Measurements from ENCODE around the gene HSPA9.

GRCh38 chr5:138542180-138542955 lies 32.8 kb downstream of the HSPA9 start:
- TF ChIP-seq CTCF (IDR thresholded peaks at IDR 0.05) (no peak), POLR2AphosphoS5 (IDR thresholded peaks at IDR 0.05) (no peak), POLR2A (IDR thresholded peaks at IDR 0.05; ENCODE audit: low read depth) (no peak)
